ENCODE data around the gene DNAJC3. TPM values are rescaled to one million over a fixed set of nuclear protein-coding genes. Genes with fewer than 3 reads are reported as not detected.
"Not testable (repeated sequence)": the region's sequence is repeated elsewhere in the genome, so short reads cannot be mapped to it uniquely, and the experiment has no call there.

DNAJC3 gene
- total RNA-seq, 1 donor from 2014 or later: 29.0 TPM

DNA sequence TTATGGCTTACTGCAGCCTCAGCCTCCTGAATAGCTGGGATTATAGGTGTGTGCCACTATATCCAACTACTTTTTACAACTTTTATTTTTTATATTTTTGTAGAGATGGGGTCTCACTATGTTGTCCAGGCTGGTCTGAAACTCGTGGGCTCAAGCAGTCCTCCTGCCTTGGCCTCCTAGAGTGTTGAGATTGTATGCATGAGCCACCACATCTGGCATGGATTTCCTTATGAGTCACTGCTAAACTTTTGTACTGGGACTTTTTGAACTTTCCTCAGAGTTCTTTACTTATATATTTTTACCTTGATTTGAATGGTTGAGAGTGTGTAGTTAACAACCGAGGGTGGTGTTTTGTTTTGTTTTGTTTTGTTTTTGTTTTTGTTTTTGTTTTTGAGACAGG, 33.4 kb downstream of the DNAJC3 start:
- H3K9me3 Mint-ChIP-seq: no peaks in the 10 kb centered on the region
- TF ChIP-seq, protein P1, sequence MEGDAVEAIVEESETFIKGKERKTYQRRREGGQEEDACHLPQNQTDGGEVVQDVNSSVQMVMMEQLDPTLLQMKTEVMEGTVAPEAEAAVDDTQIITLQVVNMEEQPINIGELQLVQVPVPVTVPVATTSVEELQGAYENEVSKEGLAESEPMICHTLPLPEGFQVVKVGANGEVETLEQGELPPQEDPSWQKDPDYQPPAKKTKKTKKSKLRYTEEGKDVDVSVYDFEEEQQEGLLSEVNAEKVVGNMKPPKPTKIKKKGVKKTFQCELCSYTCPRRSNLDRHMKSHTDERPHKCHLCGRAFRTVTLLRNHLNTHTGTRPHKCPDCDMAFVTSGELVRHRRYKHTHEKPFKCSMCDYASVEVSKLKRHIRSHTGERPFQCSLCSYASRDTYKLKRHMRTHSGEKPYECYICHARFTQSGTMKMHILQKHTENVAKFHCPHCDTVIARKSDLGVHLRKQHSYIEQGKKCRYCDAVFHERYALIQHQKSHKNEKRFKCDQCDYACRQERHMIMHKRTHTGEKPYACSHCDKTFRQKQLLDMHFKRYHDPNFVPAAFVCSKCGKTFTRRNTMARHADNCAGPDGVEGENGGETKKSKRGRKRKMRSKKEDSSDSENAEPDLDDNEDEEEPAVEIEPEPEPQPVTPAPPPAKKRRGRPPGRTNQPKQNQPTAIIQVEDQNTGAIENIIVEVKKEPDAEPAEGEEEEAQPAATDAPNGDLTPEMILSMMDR (conservative IDR thresholded peaks at IDR 0.05): no peak
- no peaks in the 10 kb centered on the region for H3K27me3 Mint-ChIP-seq
- no peak for DNase-seq (ENCODE audit: extremely low spot score, unreplicated experiment)
- peaks cover 28% of the 10 kb centered on the region for H3K36me3 Mint-ChIP-seq
- no peak overlapping the region for H3K4me3 Mint-ChIP-seq
- no peak overlapping the region for H3K27ac Mint-ChIP-seq
- H3K4me1 Mint-ChIP-seq (ENCODE audit: unreplicated experiment): peaks cover 6% of the 10 kb centered on the region

DNA sequence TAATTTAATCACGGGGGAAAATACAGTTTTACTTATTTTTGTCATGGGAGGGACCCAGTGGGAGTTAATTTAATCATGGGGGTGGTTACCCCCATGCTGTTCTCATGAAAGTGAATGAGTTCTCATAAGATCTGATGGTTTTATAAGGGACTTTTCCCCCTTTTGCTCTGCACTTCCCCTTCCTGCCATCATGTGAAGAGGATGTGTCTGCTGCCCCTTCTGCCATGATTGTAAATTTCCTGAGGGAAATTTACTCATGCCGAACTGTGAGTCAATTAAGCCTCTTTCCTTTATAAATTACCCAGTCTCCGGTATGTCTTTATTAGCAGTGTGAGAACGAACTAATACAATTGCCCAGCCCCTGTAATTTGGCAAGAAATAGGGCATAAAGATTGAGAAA, 35.9 kb downstream of the DNAJC3 start:
- H3K27ac Mint-ChIP-seq; H3K9me3 Mint-ChIP-seq; H3K27me3 Mint-ChIP-seq; H3K4me3 Mint-ChIP-seq; H3K4me1 Mint-ChIP-seq (ENCODE audit: unreplicated experiment); DNase-seq (ENCODE audit: extremely low spot score, unreplicated experiment): not testable (repeated sequence)
- peaks cover 36% of the 10 kb centered on the region for H3K36me3 Mint-ChIP-seq

- Mint-ChIP-seq H3K4me3 (no peak overlapping the region), H3K36me3 (peaks cover 37% of the 10 kb centered on the region), H3K4me1 (ENCODE audit: unreplicated experiment) (peaks cover 2% of the 10 kb centered on the region), H3K9me3 (peaks cover 2% of the 10 kb centered on the region), H3K27ac (no peak overlapping the region), H3K27me3 (no peaks in the 10 kb centered on the region)
- TF ChIP-seq, protein P1 (conservative IDR thresholded peaks at IDR 0.05): no peak
- DNase-seq (ENCODE audit: extremely low spot score, unreplicated experiment): no peak
Measured at GRCh38 chr13:95713651-95714050, 36.7 kb downstream of the DNAJC3 start.

DNA sequence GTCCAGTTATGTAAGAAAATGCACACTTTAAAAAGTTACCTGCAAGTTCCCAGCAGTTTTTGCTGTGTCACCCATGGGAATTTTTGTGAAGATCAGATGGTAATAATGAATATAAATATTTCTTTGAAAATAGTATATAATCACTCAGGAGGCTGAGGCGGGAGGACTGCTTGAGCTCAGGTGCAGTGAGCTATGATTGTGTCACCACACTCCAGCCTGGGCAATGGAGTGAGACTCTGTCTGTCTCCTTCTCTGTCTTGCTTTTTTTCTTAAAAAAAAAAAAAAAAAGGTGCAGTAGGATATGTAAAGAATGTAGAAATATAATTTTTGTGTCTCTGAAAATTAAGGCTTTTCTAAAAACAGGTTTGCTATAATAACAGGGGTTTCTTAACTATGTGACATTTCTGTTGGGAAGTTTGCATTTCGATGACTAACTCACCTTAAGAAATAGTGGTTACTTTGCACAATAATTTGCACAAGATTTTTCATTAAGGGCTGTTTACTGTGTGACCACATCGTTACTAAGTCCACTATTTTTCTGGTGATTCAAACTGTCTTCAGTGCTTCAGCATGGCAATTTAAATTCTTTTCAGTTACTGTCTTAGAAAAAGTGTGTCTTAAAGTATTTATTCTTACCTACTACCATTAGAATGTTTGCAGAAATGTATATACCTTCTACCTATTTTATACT, 37.3 kb downstream of the DNAJC3 start:
- DNase-seq (ENCODE audit: extremely low spot score, unreplicated experiment): no peak
- Mint-ChIP-seq H3K36me3 (peaks cover 41% of the 10 kb centered on the region), H3K4me3 (no peak overlapping the region), H3K27ac (no peak overlapping the region), H3K9me3 (peaks cover 5% of the 10 kb centered on the region), H3K4me1 (ENCODE audit: unreplicated experiment) (no peaks in the 10 kb centered on the region), H3K27me3 (no peaks in the 10 kb centered on the region)
- TF ChIP-seq, protein P1 (conservative IDR thresholded peaks at IDR 0.05): no peak

GRCh38 chr13:95716231-95716630, 39.3 kb downstream of the DNAJC3 start:
- TF ChIP-seq, protein P1 (conservative IDR thresholded peaks at IDR 0.05): no peak
- H3K9me3 Mint-ChIP-seq: peaks cover 5% of the 10 kb centered on the region
- no peaks in the 10 kb centered on the region for H3K4me1 Mint-ChIP-seq (ENCODE audit: unreplicated experiment)
- no peaks in the 10 kb centered on the region for H3K27me3 Mint-ChIP-seq
- DNase-seq (ENCODE audit: extremely low spot score, unreplicated experiment): no peak
- peaks cover 34% of the 10 kb centered on the region for H3K36me3 Mint-ChIP-seq
- no peak overlapping the region for H3K27ac Mint-ChIP-seq
- H3K4me3 Mint-ChIP-seq: no peak overlapping the region

- H3K27me3 Mint-ChIP-seq: no peaks in the 10 kb centered on the region
- H3K36me3 Mint-ChIP-seq: peaks cover 32% of the 10 kb centered on the region
- no peak overlapping the region for H3K27ac Mint-ChIP-seq
- peaks cover 5% of the 10 kb centered on the region for H3K9me3 Mint-ChIP-seq
- TF ChIP-seq, protein P1 (conservative IDR thresholded peaks at IDR 0.05): no peak
- H3K4me3 Mint-ChIP-seq: no peak overlapping the region
- H3K4me1 Mint-ChIP-seq (ENCODE audit: unreplicated experiment): no peaks in the 10 kb centered on the region
- no peak for DNase-seq (ENCODE audit: extremely low spot score, unreplicated experiment)
Measured at GRCh38 chr13:95722241-95722640, 45.3 kb downstream of the DNAJC3 start.
